SJCRH30 (cell line): Measurements from ENCODE around the gene BBS12. TPM values are rescaled to one million over a fixed set of nuclear protein-coding genes. Genes with fewer than 3 reads are reported as not detected.

Source experiments
- DNase-seq, 2 experiments: peaks; one replicate each; pipeline ENCODE4 v3.0.0-alpha.2; 2015 to 2020
- H3K27ac ChIP-seq: fragments of 250-450 bp; sonication (Bioruptor Pico); 2 replicates; pipeline ENCODE4 v1.5.1; 2020; ENCODE audit warnings: mild to moderate bottlenecking, moderate library complexity
- H3K27me3 ChIP-seq: fragments of 250-450 bp; sonication (Bioruptor Pico); 2 replicates; pipeline ENCODE4 v1.5.1; 2020; ENCODE audit warnings: mild to moderate bottlenecking, moderate library complexity
- H3K36me3 ChIP-seq: fragments of 250-450 bp; sonication (Bioruptor Pico); 2 replicates; pipeline ENCODE4 v1.5.1; 2020; ENCODE audit warnings: mild to moderate bottlenecking, moderate library complexity
- H3K4me1 ChIP-seq: fragments of 250-450 bp; sonication (Bioruptor Pico); 2 replicates; pipeline ENCODE4 v1.5.1; 2020; ENCODE audit warnings: mild to moderate bottlenecking, moderate library complexity
- H3K4me3 ChIP-seq: fragments of 250-450 bp; sonication (Bioruptor Pico); 2 replicates; pipeline ENCODE4 v1.5.1; 2020; ENCODE audit warnings: mild to moderate bottlenecking, moderate library complexity
- H3K9me3 ChIP-seq: fragments of 250-450 bp; sonication (Bioruptor Pico); replicated peaks from 2 replicates; pipeline ENCODE4 v1.5.1; 2020; ENCODE audit warnings: mild to moderate bottlenecking, moderate library complexity
- total RNA-seq: library from RNA; depleted of rRNA; stranded (reverse); fragments of >200 nt; shearing (Covaris generic); gene quantifications from 2 replicates; pipeline ENCODE4 v1.2.3, GENCODE V29; 2014

BBS12 gene
- total RNA-seq, 1 experiment from 2014 or later = 4.2 TPM

GRCh38 chr4:122765692-122766352, 33.3 kb downstream of the BBS12 start:
- DNase-seq = no peak
- Histone ChIP-seq H3K27me3 (no peaks in the 10 kb centered on the region), H3K4me1 (no peaks in the 10 kb centered on the region), H3K9me3 (no peaks in the 10 kb centered on the region), H3K36me3 (no peaks in the 10 kb centered on the region), H3K4me3 (no peak overlapping the region), H3K27ac (no peak overlapping the region)

GRCh38 chr4:122766353-122766705, 33.8 kb downstream of the BBS12 start:
- Histone ChIP-seq H3K27me3 (no peaks in the 10 kb centered on the region), H3K36me3 (no peaks in the 10 kb centered on the region), H3K9me3 (no peaks in the 10 kb centered on the region), H3K4me1 (no peaks in the 10 kb centered on the region), H3K27ac (no peak overlapping the region), H3K4me3 (no peak overlapping the region)
- no peak for DNase-seq

- Histone ChIP-seq H3K36me3 (no peaks in the 10 kb centered on the region), H3K9me3 (no peaks in the 10 kb centered on the region), H3K4me3 (no peak overlapping the region), H3K4me1 (no peaks in the 10 kb centered on the region), H3K27me3 (no peaks in the 10 kb centered on the region), H3K27ac (no peak overlapping the region)
- DNase-seq = no peak
Observed at GRCh38 chr4:122766950-122767349, 34.4 kb downstream of the BBS12 start.

- DNase-seq = no peak
- no peaks in the 10 kb centered on the region; the same call in 1 of the 2 replicates for H3K4me1 ChIP-seq
- no peak overlapping the region for H3K27ac ChIP-seq
- H3K36me3 ChIP-seq = no peaks in the 10 kb centered on the region
- no peaks in the 10 kb centered on the region for H3K27me3 ChIP-seq
- H3K9me3 ChIP-seq = no peaks in the 10 kb centered on the region
- H3K4me3 ChIP-seq = no peak overlapping the region
Observed at GRCh38 chr4:122771724-122772123, 39.2 kb downstream of the BBS12 start.

GRCh38 chr4:122772311-122772710, 39.8 kb downstream of the BBS12 start:
- no peak for DNase-seq
- Histone ChIP-seq H3K36me3 (no peaks in the 10 kb centered on the region), H3K27me3 (no peaks in the 10 kb centered on the region), H3K27ac (no peak overlapping the region), H3K9me3 (no peaks in the 10 kb centered on the region), H3K4me1 (peaks cover 3% of the 10 kb centered on the region), H3K4me3 (no peak overlapping the region)

GRCh38 chr4:122772986-122773385, 40.5 kb downstream of the BBS12 start:
- Histone ChIP-seq H3K4me3 (no peak overlapping the region), H3K27ac (no peak overlapping the region), H3K9me3 (no peaks in the 10 kb centered on the region), H3K27me3 (no peaks in the 10 kb centered on the region), H3K4me1 (peaks cover 7% of the 10 kb centered on the region), H3K36me3 (no peaks in the 10 kb centered on the region)
- DNase-seq = no peak

- no peak overlapping the region for H3K27ac ChIP-seq
- H3K4me1 ChIP-seq = peaks cover 7% of the 10 kb centered on the region
- no peaks in the 10 kb centered on the region for H3K27me3 ChIP-seq
- no peak overlapping the region for H3K4me3 ChIP-seq
- H3K9me3 ChIP-seq = no peaks in the 10 kb centered on the region
- no peak for DNase-seq
- no peaks in the 10 kb centered on the region for H3K36me3 ChIP-seq
Observed at GRCh38 chr4:122775039-122775438, 42.5 kb downstream of the BBS12 start.

GRCh38 chr4:122775987-122776836, 43.7 kb downstream of the BBS12 start:
- Histone ChIP-seq H3K27ac (no peak overlapping the region), H3K4me3 (no peak overlapping the region), H3K27me3 (no peaks in the 10 kb centered on the region), H3K36me3 (no peaks in the 10 kb centered on the region), H3K9me3 (no peaks in the 10 kb centered on the region), H3K4me1 (peaks cover 7% of the 10 kb centered on the region)
- no peak for DNase-seq

- no peaks in the 10 kb centered on the region for H3K27me3 ChIP-seq
- no peaks in the 10 kb centered on the region for H3K36me3 ChIP-seq
- H3K4me1 ChIP-seq = peaks cover 9% of the 10 kb centered on the region
- no peak overlapping the region for H3K4me3 ChIP-seq
- H3K27ac ChIP-seq = no peak overlapping the region
- DNase-seq = peak in 1 of 2 experiments; percentile 37
- no peaks in the 10 kb centered on the region for H3K9me3 ChIP-seq
Observed at GRCh38 chr4:122776916-122777315, 44.4 kb downstream of the BBS12 start.

- DNase-seq = no peak
- H3K27me3 ChIP-seq = no peaks in the 10 kb centered on the region
- no peaks in the 10 kb centered on the region for H3K36me3 ChIP-seq
- no peaks in the 10 kb centered on the region for H3K9me3 ChIP-seq
- H3K27ac ChIP-seq = no peak overlapping the region
- peaks cover 20% of the 10 kb centered on the region for H3K4me1 ChIP-seq
- H3K4me3 ChIP-seq = no peak overlapping the region
Observed at GRCh38 chr4:122777846-122778673, 45.6 kb downstream of the BBS12 start.

- Histone ChIP-seq H3K9me3 (no peaks in the 10 kb centered on the region), H3K4me1 (peaks cover 32% of the 10 kb centered on the region), H3K36me3 (no peaks in the 10 kb centered on the region), H3K27me3 (no peaks in the 10 kb centered on the region), H3K4me3 (no peak overlapping the region), H3K27ac (no peak overlapping the region)
- DNase-seq = no peak
Observed at GRCh38 chr4:122781486-122781885, 49.0 kb downstream of the BBS12 start.

GRCh38 chr4:122783301-122784215, 51.1 kb downstream of the BBS12 start:
- DNase-seq = peak; percentile 73 to 87
- Histone ChIP-seq H3K27ac (peak overlapping the region; percentile 69), H3K9me3 (no peaks in the 10 kb centered on the region), H3K27me3 (no peaks in the 10 kb centered on the region), H3K4me1 (peaks cover 25% of the 10 kb centered on the region), H3K4me3 (peak overlapping the region; percentile 27), H3K36me3 (no peaks in the 10 kb centered on the region)

GRCh38 chr4:122784261-122784660, 51.8 kb downstream of the BBS12 start:
- peak overlapping the region; percentile 69 for H3K27ac ChIP-seq
- H3K27me3 ChIP-seq = no peaks in the 10 kb centered on the region
- H3K9me3 ChIP-seq = no peaks in the 10 kb centered on the region
- no peak for DNase-seq
- no peak overlapping the region for H3K4me3 ChIP-seq
- H3K36me3 ChIP-seq = no peaks in the 10 kb centered on the region
- H3K4me1 ChIP-seq = peaks cover 25% of the 10 kb centered on the region

- no peak overlapping the region for H3K4me3 ChIP-seq
- H3K27ac ChIP-seq = no peak overlapping the region
- no peak for DNase-seq
- no peaks in the 10 kb centered on the region for H3K36me3 ChIP-seq
- no peaks in the 10 kb centered on the region for H3K27me3 ChIP-seq
- H3K9me3 ChIP-seq = no peaks in the 10 kb centered on the region
- H3K4me1 ChIP-seq = peaks cover 25% of the 10 kb centered on the region
Observed at GRCh38 chr4:122785099-122785498, 52.6 kb downstream of the BBS12 start.
